Activated T-cell treated with anti-CD3 and anti-CD28 coated beads for 24 hours (primary cell): ENCODE results near the gene SLC2A9.

Source experiments
- DNase-seq: peaks from one replicate; pipeline ENCODE4 v3.0.0-alpha.2; 2020; ENCODE audit warnings: low read depth

Gene SLC2A9

GRCh38 chr4:9891740-9892139 is 129.6 kb downstream of the SLC2A9 start:
- DNase-seq = no peak

- no peak for DNase-seq
Measured at GRCh38 chr4:9891056-9891455, 130.2 kb downstream of the SLC2A9 start.

- DNase-seq = no peak
Measured at GRCh38 chr4:9889306-9889705, 132.0 kb downstream of the SLC2A9 start.

GRCh38 chr4:9885958-9886357 is 135.3 kb downstream of the SLC2A9 start:
- no peak for DNase-seq

- DNase-seq = no peak
Measured at GRCh38 chr4:9880406-9881197, 140.7 kb downstream of the SLC2A9 start.

- no peak for DNase-seq
Measured at GRCh38 chr4:9877123-9877522, 144.2 kb downstream of the SLC2A9 start.

GRCh38 chr4:9875516-9875915 is 145.8 kb downstream of the SLC2A9 start:
- no peak for DNase-seq

- no peak for DNase-seq
Measured at GRCh38 chr4:9874385-9874784, 146.9 kb downstream of the SLC2A9 start.

- no peak for DNase-seq
Measured at GRCh38 chr4:9870165-9870790, 151.0 kb downstream of the SLC2A9 start.

GRCh38 chr4:9867751-9868425 is 153.4 kb downstream of the SLC2A9 start:
- DNase-seq = no peak

GRCh38 chr4:9866931-9867330 is 154.4 kb downstream of the SLC2A9 start:
- no peak for DNase-seq

- DNase-seq = no peak
Measured at GRCh38 chr4:9861561-9861960, 159.7 kb downstream of the SLC2A9 start.

- DNase-seq = no peak
Measured at GRCh38 chr4:9859810-9860209, 161.5 kb downstream of the SLC2A9 start.

- no peak for DNase-seq
Measured at GRCh38 chr4:9849538-9849920, 171.8 kb downstream of the SLC2A9 start.

- DNase-seq = no peak
Measured at GRCh38 chr4:9847968-9848748, 173.1 kb downstream of the SLC2A9 start.

GRCh38 chr4:9845791-9846493 is 175.4 kb downstream of the SLC2A9 start:
- no peak for DNase-seq

GRCh38 chr4:9841072-9841471 is 180.2 kb downstream of the SLC2A9 start:
- DNase-seq = no peak

GRCh38 chr4:9835430-9835829 is 185.9 kb downstream of the SLC2A9 start:
- DNase-seq = no peak

- DNase-seq = no peak
Measured at GRCh38 chr4:9833421-9833820, 187.9 kb downstream of the SLC2A9 start.

GRCh38 chr4:9832640-9833039 is 188.7 kb downstream of the SLC2A9 start:
- DNase-seq = no peak

GRCh38 chr4:9826551-9826950 is 194.7 kb downstream of the SLC2A9 start:
- DNase-seq = no peak

- no peak for DNase-seq
Measured at GRCh38 chr4:9825049-9825448, 196.2 kb downstream of the SLC2A9 start.
